Lung (tissue), 12 donors: Measurements from ENCODE around the gene RFC2. TPM values are rescaled to one million over a fixed set of nuclear protein-coding genes. Genes with fewer than 3 reads are reported as not detected.

Experiments used
- ATAC-seq: fragments of 200-7000 bp; cut with Tn5 transposase; one replicate; pipeline ENCODE4 v1.9.1; 2020; ENCODE audit warnings: moderate number of reproducible peaks; ENCODE audit not compliant: insufficient read depth, low FRiP score
- DNase-seq, 3 donors: peaks; one replicate each; pipeline ENCODE4 v3.0.0-alpha.2; 2013 to 2017
- H3K27ac ChIP-seq, 2 donors: one replicate each; pipeline ENCODE4 v1.5.1; 2013; ENCODE audit warnings: mild to moderate bottlenecking in 2 of 2, moderate library complexity in 2 of 2, control low read depth in 1 of 2, inconsistent platforms in 1 of 2, low read depth in 1 of 2, low read length in 1 of 2
- H3K27me3 ChIP-seq, 3 donors: one replicate each; pipeline ENCODE4 v1.5.1; 2013; ENCODE audit warnings: low read length in 2 of 3; ENCODE audit not compliant: control insufficient read depth in 3 of 3, insufficient read depth in 3 of 3
- H3K36me3 ChIP-seq, 4 donors: one replicate each; pipeline ENCODE4 v1.5.1; 2013; ENCODE audit warnings: low read length in 4 of 4, mild to moderate bottlenecking in 1 of 4, moderate library complexity in 1 of 4; ENCODE audit not compliant: control insufficient read depth in 4 of 4, insufficient read depth in 4 of 4
- H3K4me1 ChIP-seq, 5 donors: one replicate each; pipeline ENCODE4 v1.5.1; 2013; ENCODE audit warnings: low read length in 5 of 5, mild to moderate bottlenecking in 2 of 5, moderate library complexity in 1 of 5; ENCODE audit not compliant: control insufficient read depth in 5 of 5, insufficient read depth in 5 of 5
- H3K4me3 ChIP-seq: one replicate; pipeline ENCODE4 v1.5.1; 2013; ENCODE audit warnings: mild to moderate bottlenecking, control low read depth, moderate library complexity
- H3K9ac ChIP-seq, 2 donors: one replicate each; pipeline ENCODE4 v1.5.1; 2013; ENCODE audit warnings: low read length in 2 of 2, control low read depth in 1 of 2; ENCODE audit not compliant: insufficient read depth in 1 of 2
- H3K9me3 ChIP-seq, 4 donors: one replicate each; pipeline ENCODE4 v1.5.1; 2013; ENCODE audit warnings: low read length in 3 of 4, mild to moderate bottlenecking in 1 of 4, moderate library complexity in 1 of 4; ENCODE audit not compliant: control insufficient read depth in 4 of 4, insufficient read depth in 3 of 4
- CTCF ChIP-seq: IDR thresholded peaks from 2 replicates; pipeline ENCODE4 v1.5.1; 2012; ENCODE audit warnings: mild to moderate bottlenecking; ENCODE audit errors: control extremely low read depth, extremely low read depth
- WGBS, 2 donors: extraction: QIAGEN DNeasy Blood & Tissue Kit; methylation state at CpG; one replicate each; pipeline ENCODE4 v1.1.7; 2013; 5-methylcytosine and 5-hydroxymethylcytosine counted together
- polyA plus RNA-seq, 2 donors: library from polyadenylated mRNA; stranded (reverse); fragments of 200-250 nt; gene quantifications; one replicate each; pipeline ENCODE4 v1.2.1, GENCODE V29; 2013
- total RNA-seq, 2 donors: library from RNA; depleted of rRNA in 1 of 2; stranded (reverse); fragments of >200 nt in 1 of 2; gene quantifications; one replicate each; pipeline ENCODE4 v1.2.1, GENCODE V29; 2014 to 2021
- donor health status: control.
- donor health status: control.
- donor health status: Bipolar disorder and iron deficiency.
- donor health status: healthy.
- donor health status: DM: yes; HTN: yes; CAD: no.

The RFC2 gene
- total and polyA plus RNA-seq, 4 donors: 14.5 to 23.8 (median 21.2) TPM

- Histone ChIP-seq H3K4me3 (no peak overlapping the region), H3K9ac (no peak overlapping the region), H3K4me1 (peaks cover 9 to 49% (median 12%) of the 10 kb centered on the region in 5 donors), H3K27ac (no peak overlapping the region), H3K27me3 (no peaks in the 10 kb centered on the region), H3K36me3 (peaks cover 17 to 26% (median 21%) of the 10 kb centered on the region in 4 donors), H3K9me3 (no peaks in the 10 kb centered on the region)
- ATAC-seq (no peak), DNase-seq (no peak)
- WGBS, 2 donors: 87 to 88% methylated on average over 6 of the region's 6 CpGs
- TF ChIP-seq CTCF: no peak
These were observed 69.2 kb downstream of the RFC2 start for GRCh38 chr7:74185016-74185415.

- H3K27ac ChIP-seq: no peak overlapping the region
- H3K9ac ChIP-seq: no peak overlapping the region
- H3K36me3 ChIP-seq: peaks cover 8 to 15% (median 12%) of the 10 kb centered on the region in 4 donors
- WGBS, 2 donors: 60 to 61% methylated on average over 7 of the region's 7 CpGs
- DNase-seq (no peak), ATAC-seq (no peak)
- peaks cover 9 to 54% (median 12%) of the 10 kb centered on the region in 5 donors for H3K4me1 ChIP-seq
- H3K4me3 ChIP-seq: no peak overlapping the region
- no peaks in the 10 kb centered on the region for H3K9me3 ChIP-seq
- no peaks in the 10 kb centered on the region for H3K27me3 ChIP-seq
- TF ChIP-seq CTCF: no peak
These were observed 70.3 kb downstream of the RFC2 start for GRCh38 chr7:74183653-74184450.

- Histone ChIP-seq H3K4me1 (peaks cover 9 to 60% (median 12%) of the 10 kb centered on the region in 5 donors), H3K9me3 (no peaks in the 10 kb centered on the region), H3K9ac (no peak overlapping the region), H3K4me3 (no peak overlapping the region), H3K27me3 (no peaks in the 10 kb centered on the region), H3K27ac (no peak overlapping the region), H3K36me3 (peaks cover 3 to 12% (median 7%) of the 10 kb centered on the region in 4 donors)
- TF ChIP-seq CTCF: no peak
- no peak for DNase-seq
- WGBS, 2 donors: 75 to 81% methylated on average over 3 of the region's 3 CpGs
- ATAC-seq: no peak
These were observed 71.1 kb downstream of the RFC2 start for GRCh38 chr7:74183142-74183541.
